GM19193 (cell line): ENCODE data around the gene RPS6KL1.
A peak's percentile ranks its signal among the peaks of the same experiment; 100 is the strongest.

Experiments used
- POLR2A ChIP-seq: IDR thresholded peaks from 4 replicates; pipeline ENCODE4 v1.6.1; 2011; ENCODE audit not compliant: insufficient read depth, insufficient read length; ENCODE audit errors: extremely low read depth

Gene RPS6KL1

GRCh38 chr14:74911221-74911620 is 11.8 kb downstream of the RPS6KL1 start:
- TF ChIP-seq POLR2A: no peak

GRCh38 chr14:74910556-74910955 is 12.5 kb downstream of the RPS6KL1 start:
- TF ChIP-seq POLR2A: no peak

- TF ChIP-seq POLR2A: no peak
These were observed 13.1 kb downstream of the RPS6KL1 start for GRCh38 chr14:74909911-74910310.

GRCh38 chr14:74909501-74909900 is 13.6 kb downstream of the RPS6KL1 start:
- TF ChIP-seq POLR2A: no peak

GRCh38 chr14:74908861-74909341 is 14.2 kb downstream of the RPS6KL1 start:
- TF ChIP-seq POLR2A: no peak

GRCh38 chr14:74907744-74908143 is 15.3 kb downstream of the RPS6KL1 start:
- no peak for TF ChIP-seq POLR2A

GRCh38 chr14:74906925-74907521 is 16.0 kb downstream of the RPS6KL1 start:
- TF ChIP-seq POLR2A: peak; percentile 9

- peak; percentile 33 for TF ChIP-seq POLR2A
These were observed 17.4 kb downstream of the RPS6KL1 start for GRCh38 chr14:74905595-74906142.

GRCh38 chr14:74904635-74905503 is 18.2 kb downstream of the RPS6KL1 start:
- TF ChIP-seq POLR2A: no peak

GRCh38 chr14:74902941-74903705 is 19.9 kb downstream of the RPS6KL1 start:
- no peak for TF ChIP-seq POLR2A

- TF ChIP-seq POLR2A: no peak
These were observed 24.4 kb downstream of the RPS6KL1 start for GRCh38 chr14:74898694-74899093.

- no peak for TF ChIP-seq POLR2A
These were observed 25.0 kb downstream of the RPS6KL1 start for GRCh38 chr14:74898083-74898482.

- TF ChIP-seq POLR2A: no peak
These were observed 25.4 kb downstream of the RPS6KL1 start for GRCh38 chr14:74897642-74898041.

- TF ChIP-seq POLR2A: no peak
These were observed 26.7 kb downstream of the RPS6KL1 start for GRCh38 chr14:74896400-74896799.

- no peak for TF ChIP-seq POLR2A
These were observed 29.4 kb downstream of the RPS6KL1 start for GRCh38 chr14:74893614-74894091.
